Ectodermal cell (in vitro differentiated cells): ENCODE results near the gene NDST4.

Source experiments
- H3K27ac ChIP-seq: 2 replicates; pipeline ENCODE4 v1.7.0; 2013; ENCODE audit warnings: mild to moderate bottlenecking, low read depth, low read length; ENCODE audit not compliant: insufficient read depth, poor library complexity, severe bottlenecking
- H3K27me3 ChIP-seq: 2 replicates; pipeline ENCODE4 v1.7.0; 2013; ENCODE audit warnings: mild to moderate bottlenecking, low read length; ENCODE audit not compliant: insufficient read depth, control insufficient read depth, poor library complexity, severe bottlenecking
- H3K36me3 ChIP-seq: one replicate; pipeline ENCODE4 v1.7.0; 2013; ENCODE audit warnings: low read length; ENCODE audit not compliant: control insufficient read depth, insufficient read depth
- H3K4me1 ChIP-seq: one replicate; pipeline ENCODE4 v1.7.0; 2013; ENCODE audit warnings: low read length; ENCODE audit not compliant: control insufficient read depth, insufficient read depth
- H3K4me3 ChIP-seq: 2 replicates; pipeline ENCODE4 v1.7.0; 2013; ENCODE audit warnings: low read depth, low read length, control low read depth; ENCODE audit not compliant: insufficient read depth
- H3K9me3 ChIP-seq: 2 replicates; pipeline ENCODE4 v1.7.0; 2013; ENCODE audit warnings: mild to moderate bottlenecking, low read length, moderate library complexity; ENCODE audit not compliant: control insufficient read depth
- WGBS, 2 experiments: methylation state at CpG; one replicate each; pipeline ENCODE4 v1.1.7; 2013; ENCODE audit warnings: missing lambda C conversion rate in 2 of 2; 5-methylcytosine and 5-hydroxymethylcytosine counted together

Gene NDST4

GRCh38 chr4:115058533-115058932 is 54.9 kb downstream of the NDST4 start:
- Histone ChIP-seq H3K27me3 (no peaks in the 10 kb centered on the region), H3K9me3 (no peaks in the 10 kb centered on the region), H3K36me3 (no peaks in the 10 kb centered on the region), H3K27ac (no peak overlapping the region), H3K4me3 (no peak overlapping the region), H3K4me1 (no peaks in the 10 kb centered on the region)
- 78% methylated on average over 1 of the region's 1 CpG; no CpG with 5 or more reads in 1 of the 2 experiments for WGBS, 2 experiments

GRCh38 chr4:115054836-115055235 is 58.6 kb downstream of the NDST4 start:
- Histone ChIP-seq H3K27ac (no peak overlapping the region), H3K4me3 (no peak overlapping the region), H3K27me3 (no peaks in the 10 kb centered on the region), H3K4me1 (no peaks in the 10 kb centered on the region), H3K36me3 (no peaks in the 10 kb centered on the region), H3K9me3 (no peaks in the 10 kb centered on the region)
- 91 to 94% methylated on average over 4 of the region's 4 CpGs for WGBS, 2 experiments

GRCh38 chr4:115053313-115053712 is 60.1 kb downstream of the NDST4 start:
- Histone ChIP-seq H3K27me3 (no peaks in the 10 kb centered on the region), H3K27ac (no peak overlapping the region), H3K9me3 (no peaks in the 10 kb centered on the region), H3K4me1 (no peaks in the 10 kb centered on the region), H3K36me3 (no peaks in the 10 kb centered on the region), H3K4me3 (no peak overlapping the region)
- WGBS, 2 experiments = 100% methylated on average over 1 of the region's 1 CpG

- no peaks in the 10 kb centered on the region for H3K4me1 ChIP-seq
- H3K27me3 ChIP-seq = no peaks in the 10 kb centered on the region
- H3K9me3 ChIP-seq = no peaks in the 10 kb centered on the region
- no peaks in the 10 kb centered on the region for H3K36me3 ChIP-seq
- 50 to 100% methylated on average over 1 of the region's 3 CpGs for WGBS, 2 experiments
- H3K27ac ChIP-seq = no peak overlapping the region
- H3K4me3 ChIP-seq = no peak overlapping the region
Measured at GRCh38 chr4:115042496-115042895, 70.9 kb downstream of the NDST4 start.

- Histone ChIP-seq H3K9me3 (no peaks in the 10 kb centered on the region), H3K36me3 (no peaks in the 10 kb centered on the region), H3K27ac (no peak overlapping the region), H3K4me3 (no peak overlapping the region), H3K4me1 (no peaks in the 10 kb centered on the region), H3K27me3 (no peaks in the 10 kb centered on the region)
Measured at GRCh38 chr4:115030281-115030680, 83.1 kb downstream of the NDST4 start.

GRCh38 chr4:115028682-115029410 is 84.6 kb downstream of the NDST4 start:
- H3K9me3 ChIP-seq = no peaks in the 10 kb centered on the region
- no peak overlapping the region for H3K27ac ChIP-seq
- no peaks in the 10 kb centered on the region for H3K36me3 ChIP-seq
- H3K4me1 ChIP-seq = no peaks in the 10 kb centered on the region
- 97 to 98% methylated on average over 2 of the region's 2 CpGs for WGBS, 2 experiments
- no peak overlapping the region for H3K4me3 ChIP-seq
- H3K27me3 ChIP-seq = no peaks in the 10 kb centered on the region

- no peak overlapping the region for H3K4me3 ChIP-seq
- no peak overlapping the region for H3K27ac ChIP-seq
- no CpG with 5 or more reads among the region's 1 CpG for WGBS, 2 experiments
- H3K9me3 ChIP-seq = no peaks in the 10 kb centered on the region
- H3K27me3 ChIP-seq = no peaks in the 10 kb centered on the region
- no peaks in the 10 kb centered on the region for H3K4me1 ChIP-seq
- no peaks in the 10 kb centered on the region for H3K36me3 ChIP-seq
Measured at GRCh38 chr4:114999880-115000279, 113.5 kb downstream of the NDST4 start.

- H3K9me3 ChIP-seq = no peaks in the 10 kb centered on the region
- H3K4me1 ChIP-seq = no peaks in the 10 kb centered on the region
- H3K27ac ChIP-seq = no peak overlapping the region
Measured at GRCh38 chr4:114998316-114998715, 115.1 kb downstream of the NDST4 start.

GRCh38 chr4:114997576-114998247 is 115.7 kb downstream of the NDST4 start:
- H3K4me3 ChIP-seq = no peak overlapping the region
- WGBS, 2 experiments = 59 to 93% methylated on average over 1 to 2 of the region's 2 CpGs
- H3K36me3 ChIP-seq = no peaks in the 10 kb centered on the region
- H3K9me3 ChIP-seq = no peaks in the 10 kb centered on the region
- H3K27me3 ChIP-seq = no peaks in the 10 kb centered on the region
- no peaks in the 10 kb centered on the region for H3K4me1 ChIP-seq
- H3K27ac ChIP-seq = no peak overlapping the region

More at GRCh38 chr4:114998316-114998715, 115.1 kb downstream of the NDST4 start:
- H3K4me3 ChIP-seq = no peak overlapping the region
- no peaks in the 10 kb centered on the region for H3K36me3 ChIP-seq
- H3K27me3 ChIP-seq = no peaks in the 10 kb centered on the region

GRCh38 chr4:114986133-114986532 is 127.3 kb downstream of the NDST4 start:
- Histone ChIP-seq H3K9me3 (no peaks in the 10 kb centered on the region), H3K27me3 (no peaks in the 10 kb centered on the region), H3K4me1 (no peaks in the 10 kb centered on the region), H3K4me3 (no peak overlapping the region), H3K27ac (no peak overlapping the region), H3K36me3 (no peaks in the 10 kb centered on the region)
- 75 to 88% methylated on average over 4 of the region's 4 CpGs for WGBS, 2 experiments
